Right cardiac atrium (tissue), 5 donors: ENCODE data around the gene PCNX4. TPM values are rescaled to one million over a fixed set of nuclear protein-coding genes. Genes with fewer than 3 reads are reported as not detected.

Experiments
- ATAC-seq, 2 donors: fragments of 200-7000 bp; cut with Tn5 transposase; one replicate each; pipeline versions ENCODE4 v1.8.0 to v1.9.1; 2020; ENCODE audit warnings: moderate library complexity in 2 of 2, mild to moderate bottlenecking in 1 of 2
- DNase-seq, 3 donors: peaks; one replicate each; pipeline ENCODE4 v3.0.0-alpha.2; 2020
- H3K27ac ChIP-seq: one replicate; pipeline ENCODE4 v1.5.1; 2013; ENCODE audit warnings: mild to moderate bottlenecking, low read length, control low read depth, moderate library complexity
- H3K27me3 ChIP-seq: one replicate; pipeline ENCODE4 v1.6.1; 2013; ENCODE audit not compliant: control insufficient read depth, insufficient read depth
- H3K4me1 ChIP-seq: one replicate; pipeline ENCODE4 v1.6.1; 2013; ENCODE audit warnings: low read length; ENCODE audit not compliant: control insufficient read depth, insufficient read depth
- H3K4me3 ChIP-seq: one replicate; pipeline ENCODE4 v1.5.1; 2013; ENCODE audit warnings: low read length, control low read depth
- H3K9me3 ChIP-seq: one replicate; pipeline ENCODE4 v1.6.1; 2013; ENCODE audit warnings: low read length; ENCODE audit not compliant: control insufficient read depth
- WGBS: extraction: QIAGEN DNeasy Blood & Tissue Kit; methylation state at CpG from one replicate; pipeline ENCODE4 v1.1.7; 2013; 5-methylcytosine and 5-hydroxymethylcytosine counted together
- intact Hi-C, 4 donors: fragments of 100-400 bp; cut with DNase I; formaldehyde crosslinking; loops; one replicate each; pipeline versions ENCODE4 v1.11.0 to v1.14.0; 2022 to 2023
- polyA plus RNA-seq: library from polyadenylated mRNA; stranded (reverse); fragments of 200-250 nt; gene quantifications from one replicate; pipeline ENCODE4 v1.2.3, GENCODE V29; 2013
- total RNA-seq, 4 donors: library from RNA; stranded (reverse); fragmentation: NEBNext Ultra II Directional; extraction: Animal tissue kit (Norgen Biotek cat#: 25700); gene quantifications; one replicate each; pipeline ENCODE4 v1.2.1, GENCODE V29; 2021
- donor health status: healthy with polysubstance abuse.
- donor health status: DM: no; HTN: yes; CAD: no.
- donor health status: DM: no; HTN: no; CAD: no.
- donor health status: DM: no; HTN: yes; CAD: no; lungs with severe emphysema.
- donor health status: DM: yes; HTN: yes; CAD: no.

The PCNX4 gene
- total and polyA plus RNA-seq, 5 donors: 19.5 to 41.3 (median 32.4) TPM

GRCh38 chr14:60170948-60171347 lies 79.2 kb downstream of the PCNX4 start:
- no peak overlapping the region for H3K4me3 ChIP-seq
- no peak for ATAC-seq
- WGBS: 95% methylated on average over 4 of the region's 4 CpGs

GRCh38 chr14:60171690-60172089 lies 80.0 kb downstream of the PCNX4 start:
- H3K4me1 ChIP-seq: no peaks in the 10 kb centered on the region
- 95% methylated on average over 2 of the region's 2 CpGs for WGBS
- ATAC-seq (no peak), DNase-seq (no peak)
- H3K27ac ChIP-seq: no peak overlapping the region
- no peaks in the 10 kb centered on the region for H3K27me3 ChIP-seq
- intact Hi-C loops: no loop called here
- no peak overlapping the region for H3K4me3 ChIP-seq
- H3K9me3 ChIP-seq: no peaks in the 10 kb centered on the region

More at GRCh38 chr14:60170948-60171347, 79.2 kb downstream of the PCNX4 start:
- DNase-seq: no peak
- intact Hi-C loops: no loop called here
- H3K4me1 ChIP-seq: no peaks in the 10 kb centered on the region
- H3K27me3 ChIP-seq: no peaks in the 10 kb centered on the region
- H3K9me3 ChIP-seq: no peaks in the 10 kb centered on the region
- no peak overlapping the region for H3K27ac ChIP-seq

GRCh38 chr14:60174352-60175254 lies 82.9 kb downstream of the PCNX4 start:
- Histone ChIP-seq H3K9me3 (no peaks in the 10 kb centered on the region), H3K27ac (no peak overlapping the region), H3K4me3 (no peak overlapping the region), H3K4me1 (no peaks in the 10 kb centered on the region), H3K27me3 (no peaks in the 10 kb centered on the region)
- ATAC-seq: no peak
- DNase-seq: no peak
- WGBS: 76% methylated on average over 11 of the region's 11 CpGs
- intact Hi-C loops: no loop called here

- no peak for ATAC-seq
- intact Hi-C loops: no loop called here
Measured at GRCh38 chr14:60175255-60175902, 83.7 kb downstream of the PCNX4 start.

GRCh38 chr14:60178164-60178563 lies 86.4 kb downstream of the PCNX4 start:
- H3K27me3 ChIP-seq: no peaks in the 10 kb centered on the region
- no peak overlapping the region for H3K27ac ChIP-seq
- H3K4me3 ChIP-seq: no peak overlapping the region
- ATAC-seq: no peak
- intact Hi-C loops: no loop called here
- H3K4me1 ChIP-seq: no peaks in the 10 kb centered on the region
- H3K9me3 ChIP-seq: no peaks in the 10 kb centered on the region
- DNase-seq: no peak
- WGBS: 93% methylated on average over 1 of the region's 1 CpG

More at GRCh38 chr14:60175255-60175902, 83.7 kb downstream of the PCNX4 start:
- H3K9me3 ChIP-seq: no peaks in the 10 kb centered on the region
- H3K4me1 ChIP-seq: no peaks in the 10 kb centered on the region
- no peak overlapping the region for H3K27ac ChIP-seq
- H3K27me3 ChIP-seq: no peaks in the 10 kb centered on the region
- DNase-seq: no peak
- 82% methylated on average over 2 of the region's 2 CpGs for WGBS
- H3K4me3 ChIP-seq: no peak overlapping the region

GRCh38 chr14:60178820-60179219 lies 87.1 kb downstream of the PCNX4 start:
- H3K9me3 ChIP-seq: no peaks in the 10 kb centered on the region
- H3K27me3 ChIP-seq: no peaks in the 10 kb centered on the region
- H3K4me3 ChIP-seq: no peak overlapping the region
- no peak overlapping the region for H3K27ac ChIP-seq
- intact Hi-C loops: no loop called here
- no peaks in the 10 kb centered on the region for H3K4me1 ChIP-seq
- WGBS: 95% methylated on average over 1 of the region's 1 CpG
- ATAC-seq (no peak), DNase-seq (no peak)

GRCh38 chr14:60179431-60179869 lies 87.7 kb downstream of the PCNX4 start:
- no peak overlapping the region for H3K27ac ChIP-seq

GRCh38 chr14:60183138-60183537 lies 91.4 kb downstream of the PCNX4 start:
- Histone ChIP-seq H3K4me3 (no peak overlapping the region), H3K27ac (no peak overlapping the region), H3K4me1 (no peaks in the 10 kb centered on the region), H3K9me3 (no peaks in the 10 kb centered on the region), H3K27me3 (no peaks in the 10 kb centered on the region)
- ATAC-seq (no peak), DNase-seq (no peak)
- intact Hi-C loops: loop anchor here in 2 of 4 donors (5.0 to 10.0 kb wide), 4 partner anchors 118 to 382 kb away; no protein-coding TSS in a partner anchor
- WGBS: 95% methylated on average over 3 of the region's 3 CpGs

More at GRCh38 chr14:60179431-60179869, 87.7 kb downstream of the PCNX4 start:
- no peak overlapping the region for H3K4me3 ChIP-seq
- no peaks in the 10 kb centered on the region for H3K9me3 ChIP-seq
- no peaks in the 10 kb centered on the region for H3K27me3 ChIP-seq
- WGBS: 68% methylated on average over 3 of the region's 3 CpGs
- intact Hi-C loops: no loop called here
- ATAC-seq (no peak), DNase-seq (no peak)
- H3K4me1 ChIP-seq: no peaks in the 10 kb centered on the region

- 19% methylated on average over 1 of the region's 1 CpG for WGBS
- ATAC-seq (peak; percentile 29 to 41), DNase-seq (no peak)
- intact Hi-C loops: loop anchor here in 3 of 4 donors (2.0 to 10.0 kb wide), 5 partner anchors 119 to 381 kb away; no protein-coding TSS in a partner anchor
- no peaks in the 10 kb centered on the region for H3K4me1 ChIP-seq
- H3K27me3 ChIP-seq: no peaks in the 10 kb centered on the region
- H3K9me3 ChIP-seq: no peaks in the 10 kb centered on the region
- no peak overlapping the region for H3K27ac ChIP-seq
- H3K4me3 ChIP-seq: peak overlapping the region; percentile 73
Measured at GRCh38 chr14:60183741-60184140, 92.0 kb downstream of the PCNX4 start.

GRCh38 chr14:60184146-60184904 lies 92.6 kb downstream of the PCNX4 start:
- DNase-seq (no peak), ATAC-seq (peak; percentile 33 to 40)
- under 1% methylated on average over 5 of the region's 5 CpGs for WGBS
- Histone ChIP-seq H3K4me3 (peak overlapping the region; percentile 73), H3K27me3 (no peaks in the 10 kb centered on the region), H3K4me1 (no peaks in the 10 kb centered on the region), H3K27ac (no peak overlapping the region), H3K9me3 (no peaks in the 10 kb centered on the region)
- intact Hi-C loops: loop anchor here in 3 of 4 donors (2.0 to 10.0 kb wide), 5 partner anchors 120 to 380 kb away; no protein-coding TSS in a partner anchor
